Prostate gland (tissue), 2 donors: ENCODE measurements around the gene GALR1. TPM values are rescaled to one million over a fixed set of nuclear protein-coding genes. Genes with fewer than 3 reads are reported as not detected.
A peak's percentile ranks its signal among the peaks of the same experiment; 100 is the strongest.

ENCODE experiments used
- DNase-seq: peaks from one replicate; pipeline ENCODE4 v3.0.0-alpha.2; 2019; ENCODE audit warnings: low spot score
- H3K27ac ChIP-seq, 2 donors: fragments of 200-600 bp; sonication (generic); 2 replicates each; pipeline ENCODE4 v1.5.1; 2017 to 2019
- H3K27me3 ChIP-seq: fragments of 200-600 bp; sonication (generic); replicated peaks from 2 replicates; pipeline ENCODE4 v1.5.1; 2019; ENCODE audit not compliant: insufficient read depth
- H3K36me3 ChIP-seq, 2 donors: fragments of 200-600 bp; sonication (generic); 1 replicate in 1 of 2; 2 replicates in 1 of 2; pipeline versions ENCODE4 v1.5.1 to v1.8.1; 2017 to 2019
- H3K4me1 ChIP-seq: fragments of 200-600 bp; sonication (generic); replicated peaks from 2 replicates; pipeline ENCODE4 v1.5.1; 2019
- H3K4me3 ChIP-seq, 2 donors: fragments of 200-600 bp; sonication (generic); 2 replicates each; pipeline ENCODE4 v1.5.1; 2017 to 2019
- H3K9me3 ChIP-seq: fragments of 200-600 bp; sonication (generic); 2 replicates; pipeline ENCODE4 v1.5.1; 2017
- POLR2A ChIP-seq: fragments of 450-650 bp; IDR thresholded peaks from one replicate; pipeline ENCODE4 v1.6.1; 2016; ENCODE audit warnings: antibody characterized with exemption, mild to moderate bottlenecking
- POLR2AphosphoS5 ChIP-seq: sonication (generic); formaldehyde crosslinking; IDR thresholded peaks from one replicate; pipeline ENCODE4 v1.6.1; 2017; ENCODE audit warnings: antibody characterized with exemption
- WGBS: methylation state at CpG from one replicate; pipeline ENCODE4 v1.1.5; 2018; 5-methylcytosine and 5-hydroxymethylcytosine counted together
- intact Hi-C: fragments of 100-400 bp; cut with DNase I; formaldehyde crosslinking; loops from one replicate; pipeline ENCODE4 v1.14.2; 2022
- total RNA-seq, 2 donors: library from RNA; depleted of rRNA; stranded (reverse); fragments of >200 nt; gene quantifications; one replicate each; pipeline ENCODE4 v1.1.0, GENCODE V29; 2016
- TF ChIP-seq, protein P1 (sequence below), 4 experiments: fragments of 200-600 bp in 2 of 4; fragments of 450-650 bp in 2 of 4; sonication (generic) in 2 of 4; IDR thresholded peaks; 1 replicate in 3 of 4; 2 replicates in 1 of 4; pipeline ENCODE4 v1.5.1; 2016 to 2019; ENCODE audit warnings: antibody characterized with exemption in 4 of 4, mild to moderate bottlenecking in 2 of 4, moderate library complexity in 2 of 4

Gene GALR1
- total RNA-seq, 2 donors from 2014 or later: 0.14 to 0.34 TPM

GRCh38 chr18:77254711-77255405, 5.2 kb downstream of the GALR1 start:
- intact Hi-C loops: no loop called here
- 70% methylated on average over 10 of the region's 10 CpGs for whole genome bisulfite sequencing
- H3K4me1 ChIP-seq: peaks cover 7% of the 10 kb centered on the region
- no peak overlapping the region for H3K4me3 ChIP-seq
- H3K27ac ChIP-seq: no peak overlapping the region
- no peak for DNase-seq
- no peaks in the 10 kb centered on the region for H3K36me3 ChIP-seq
- no peaks in the 10 kb centered on the region for H3K9me3 ChIP-seq
- TF ChIP-seq POLR2A: no peak
- H3K27me3 ChIP-seq: peaks cover 16% of the 10 kb centered on the region

GRCh38 chr18:77255426-77256105, 5.9 kb downstream of the GALR1 start:
- Histone ChIP-seq H3K36me3 (no peaks in the 10 kb centered on the region), H3K27me3 (peaks cover 11% of the 10 kb centered on the region), H3K9me3 (no peaks in the 10 kb centered on the region), H3K4me1 (peaks cover 4% of the 10 kb centered on the region), H3K4me3 (no peak overlapping the region), H3K27ac (no peak overlapping the region)
- DNase-seq: peak; percentile 38
- peak; percentile 38 for TF ChIP-seq POLR2AphosphoS5
- TF ChIP-seq, protein P1, sequence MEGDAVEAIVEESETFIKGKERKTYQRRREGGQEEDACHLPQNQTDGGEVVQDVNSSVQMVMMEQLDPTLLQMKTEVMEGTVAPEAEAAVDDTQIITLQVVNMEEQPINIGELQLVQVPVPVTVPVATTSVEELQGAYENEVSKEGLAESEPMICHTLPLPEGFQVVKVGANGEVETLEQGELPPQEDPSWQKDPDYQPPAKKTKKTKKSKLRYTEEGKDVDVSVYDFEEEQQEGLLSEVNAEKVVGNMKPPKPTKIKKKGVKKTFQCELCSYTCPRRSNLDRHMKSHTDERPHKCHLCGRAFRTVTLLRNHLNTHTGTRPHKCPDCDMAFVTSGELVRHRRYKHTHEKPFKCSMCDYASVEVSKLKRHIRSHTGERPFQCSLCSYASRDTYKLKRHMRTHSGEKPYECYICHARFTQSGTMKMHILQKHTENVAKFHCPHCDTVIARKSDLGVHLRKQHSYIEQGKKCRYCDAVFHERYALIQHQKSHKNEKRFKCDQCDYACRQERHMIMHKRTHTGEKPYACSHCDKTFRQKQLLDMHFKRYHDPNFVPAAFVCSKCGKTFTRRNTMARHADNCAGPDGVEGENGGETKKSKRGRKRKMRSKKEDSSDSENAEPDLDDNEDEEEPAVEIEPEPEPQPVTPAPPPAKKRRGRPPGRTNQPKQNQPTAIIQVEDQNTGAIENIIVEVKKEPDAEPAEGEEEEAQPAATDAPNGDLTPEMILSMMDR (IDR thresholded peaks at IDR 0.05): no peak
- intact Hi-C loops: no loop called here
- WGBS: 27% methylated on average over 6 of the region's 6 CpGs

GRCh38 chr18:77262643-77263465, 13.2 kb downstream of the GALR1 start:
- peaks cover 6% of the 10 kb centered on the region for H3K4me1 ChIP-seq
- TF ChIP-seq POLR2AphosphoS5: peak; percentile 47
- TF ChIP-seq, protein P1 (IDR thresholded peaks at IDR 0.05): no peak
- H3K27me3 ChIP-seq: no peaks in the 10 kb centered on the region
- no peaks in the 10 kb centered on the region for H3K36me3 ChIP-seq
- intact Hi-C loops: no loop called here
- peak overlapping the region in 1 of 2 donors; percentile 10 for H3K27ac ChIP-seq
- no peaks in the 10 kb centered on the region for H3K9me3 ChIP-seq
- peak; percentile 62 for DNase-seq
- WGBS: 15% methylated on average over 4 of the region's 4 CpGs
- no peak overlapping the region for H3K4me3 ChIP-seq

- Histone ChIP-seq H3K4me3 (no peak overlapping the region), H3K36me3 (no peaks in the 10 kb centered on the region), H3K9me3 (no peaks in the 10 kb centered on the region), H3K27me3 (no peaks in the 10 kb centered on the region), H3K27ac (no peak overlapping the region), H3K4me1 (peaks cover 6% of the 10 kb centered on the region)
- TF ChIP-seq, protein P1 (IDR thresholded peaks at IDR 0.05): no peak
- no peak for TF ChIP-seq POLR2A
- TF ChIP-seq POLR2AphosphoS5: no peak
- 34% methylated on average over 3 of the region's 3 CpGs for WGBS
- intact Hi-C loops: no loop called here
- no peak for DNase-seq
These were observed 13.8 kb downstream of the GALR1 start for GRCh38 chr18:77263466-77263763.

- DNase-seq: no peak
- no peak for TF ChIP-seq POLR2A
- TF ChIP-seq, protein P1 (IDR thresholded peaks at IDR 0.05): no peak
- no peak for TF ChIP-seq POLR2AphosphoS5
- no peaks in the 10 kb centered on the region for H3K27me3 ChIP-seq
- H3K4me3 ChIP-seq: no peak overlapping the region
- H3K36me3 ChIP-seq: no peaks in the 10 kb centered on the region
- 60% methylated on average over 6 of the region's 6 CpGs for WGBS
- no peaks in the 10 kb centered on the region for H3K9me3 ChIP-seq
- peaks cover 5% of the 10 kb centered on the region for H3K4me1 ChIP-seq
- H3K27ac ChIP-seq: no peak overlapping the region
- intact Hi-C loops: no loop called here
These were observed 18.3 kb downstream of the GALR1 start for GRCh38 chr18:77267969-77268368.
